PC-3 (cell line): ENCODE data around the gene NXF3. TPM values are rescaled to one million over a fixed set of nuclear protein-coding genes. Genes with fewer than 3 reads are reported as not detected.
"Not testable (repeated sequence)": the region's sequence is repeated elsewhere in the genome, so short reads cannot be mapped to it uniquely, and the experiment has no call there.

ENCODE experiments used
- ATAC-seq: fragments of 200-7000 bp; cut with Tn5 transposase; 2 replicates; pipeline ENCODE4 v1.9.1; 2020; ENCODE audit warnings: mild to moderate bottlenecking, moderate library complexity
- BruUV-seq: library from RNA; stranded (reverse); fragments of 400-500 nt; replicated peaks from 2 replicates; lab custom pipeline; 2021; lab: Mats Ljungman, UMichigan
- CTCF ChIA-PET: fragments of 300-600 bp; sonication (Branson Sonifier 250); formaldehyde crosslinking; loops from one replicate; lab custom pipeline; 2022; ENCODE audit warnings: antibody characterized with exemption; lab: Charles Lee
- POLR2A ChIA-PET: fragments of 300-600 bp; sonication (Branson Sonifier 250); formaldehyde crosslinking; loops from one replicate; lab custom pipeline; 2022; ENCODE audit warnings: antibody characterized with exemption; ENCODE audit not compliant: unreplicated experiment; lab: Charles Lee
- DNase-seq: peaks from one replicate; pipeline ENCODE4 v3.0.0-alpha.2; 2015
- H2AFZ ChIP-seq: fragments of 300-600 bp; sonication (generic); 2 replicates; pipeline ENCODE4 v1.6.0; 2016; ENCODE audit warnings: antibody characterized with exemption, low read length
- H3F3A ChIP-seq: fragments of 300-600 bp; sonication (generic); one replicate; pipeline ENCODE4 v1.6.0; 2017; ENCODE audit warnings: antibody characterized with exemption, low read length, control low read depth, mild to moderate bottlenecking; ENCODE audit not compliant: unreplicated experiment
- H3K27ac ChIP-seq: fragments of 300-600 bp; sonication (generic); 2 replicates; pipeline ENCODE4 v1.5.1; 2016; ENCODE audit warnings: mild to moderate bottlenecking, low read length
- H3K27me3 ChIP-seq: fragments of 300-600 bp; sonication (generic); 2 replicates; pipeline ENCODE4 v1.6.1; 2016; ENCODE audit warnings: low read length, mixed read lengths
- H3K36me3 ChIP-seq: fragments of 300-600 bp; sonication (generic); 2 replicates; pipeline ENCODE4 v1.6.1; 2016; ENCODE audit warnings: low read depth, mixed run types, low read length, mixed read lengths
- H3K4me1 ChIP-seq: fragments of 300-600 bp; sonication (generic); 2 replicates; pipeline ENCODE4 v1.5.1; 2016; ENCODE audit warnings: low read length; ENCODE audit not compliant: insufficient read depth
- H3K4me2 ChIP-seq: fragments of 300-600 bp; sonication (generic); 2 replicates; pipeline ENCODE4 v1.6.0; 2016; ENCODE audit warnings: low read length
- H3K4me3 ChIP-seq: fragments of 300-600 bp; sonication (generic); 2 replicates; pipeline ENCODE4 v1.5.1; 2016; ENCODE audit warnings: mild to moderate bottlenecking, low read length, mixed read lengths
- H3K79me2 ChIP-seq: fragments of 300-600 bp; sonication (generic); 2 replicates; pipeline ENCODE4 v1.6.1; 2017; ENCODE audit warnings: low read length, mixed read lengths
- H3K9ac ChIP-seq: fragments of 300-600 bp; sonication (generic); 2 replicates; pipeline ENCODE4 v1.6.0; 2016; ENCODE audit warnings: mild to moderate bottlenecking, low read length
- H3K9me2 ChIP-seq: fragments of 300-600 bp; sonication (generic); replicated peaks from 2 replicates; pipeline ENCODE4 v1.6.1; 2016; ENCODE audit warnings: mixed run types, low read length, mixed read lengths
- H3K9me3 ChIP-seq: fragments of 300-600 bp; sonication (generic); 2 replicates; pipeline ENCODE4 v1.6.1; 2016; ENCODE audit warnings: low read length, mixed read lengths
- H4K20me1 ChIP-seq: fragments of 300-600 bp; sonication (generic); 2 replicates; pipeline ENCODE4 v1.6.1; 2016; ENCODE audit warnings: low read length, mixed read lengths
- EZH2 ChIP-seq: fragments of 300-600 bp; sonication (generic); IDR thresholded peaks from one replicate; pipeline ENCODE4 v1.6.1; 2017; ENCODE audit warnings: antibody characterized with exemption, mild to moderate bottlenecking, low read length; ENCODE audit not compliant: unreplicated experiment
- EZH2phosphoT487 ChIP-seq: fragments of 300-600 bp; sonication (generic); IDR thresholded peaks from 2 replicates; pipeline ENCODE4 v1.6.1; 2018; ENCODE audit warnings: mild to moderate bottlenecking, antibody characterized with exemption, low read length, borderline replicate concordance
- intact Hi-C: fragments of 100-400 bp; cut with micrococcal nuclease; formaldehyde crosslinking; loops from 2 replicates; pipeline ENCODE4 v1.9.0; 2023
- total RNA-seq: library from RNA; depleted of rRNA; stranded (reverse); fragments of >200 nt; gene quantifications from 2 replicates; pipeline ENCODE4 v1.2.3, GENCODE V29; 2014
- TF ChIP-seq, protein P1 (sequence below): fragments of 300-600 bp; sonication (generic); conservative IDR thresholded peaks from 2 replicates; pipeline ENCODE4 v1.5.1; 2017; ENCODE audit warnings: antibody characterized with exemption, low read depth, mild to moderate bottlenecking, low read length

NXF3 gene
- total RNA-seq, 1 experiment from 2014 or later = 0.15 TPM

DNA sequence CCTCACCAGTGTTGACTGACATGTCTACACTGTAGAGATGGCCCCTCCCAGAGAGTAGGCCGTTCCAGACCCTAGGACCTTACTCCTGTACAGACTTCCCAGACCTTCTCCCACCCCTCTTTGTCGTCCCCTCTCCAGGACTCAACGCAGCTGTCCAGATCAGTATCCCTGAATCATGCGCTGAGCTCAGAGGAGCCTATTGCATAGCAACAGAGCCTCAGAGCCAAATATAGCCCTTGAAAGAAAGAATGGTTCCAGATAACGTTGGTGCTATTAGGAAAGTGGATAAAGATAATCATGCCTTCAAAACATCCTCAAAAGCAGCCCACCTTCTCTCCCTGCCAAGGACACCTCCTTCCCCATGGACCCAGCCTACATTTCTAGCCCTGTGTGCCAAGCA lies 27.8 kb upstream of the NXF3 start:
- no peak overlapping the region for H3K4me2 ChIP-seq
- intact Hi-C loops = no loop called here
- H3K27ac ChIP-seq = no peak overlapping the region
- no peak overlapping the region for H3K4me3 ChIP-seq
- H3K36me3 ChIP-seq = no peaks in the 10 kb centered on the region
- DNase-seq (no peak), ATAC-seq (no peak)
- no peaks in the 10 kb centered on the region for H4K20me1 ChIP-seq
- ChIA-PET POLR2A (no interaction called here), CTCF (no interaction called here)
- no peaks in the 10 kb centered on the region for H3K9me2 ChIP-seq
- H3K9ac ChIP-seq = no peak overlapping the region
- TF ChIP-seq EZH2phosphoT487 (no peak), EZH2 (no peak)
- TF ChIP-seq, protein P1, sequence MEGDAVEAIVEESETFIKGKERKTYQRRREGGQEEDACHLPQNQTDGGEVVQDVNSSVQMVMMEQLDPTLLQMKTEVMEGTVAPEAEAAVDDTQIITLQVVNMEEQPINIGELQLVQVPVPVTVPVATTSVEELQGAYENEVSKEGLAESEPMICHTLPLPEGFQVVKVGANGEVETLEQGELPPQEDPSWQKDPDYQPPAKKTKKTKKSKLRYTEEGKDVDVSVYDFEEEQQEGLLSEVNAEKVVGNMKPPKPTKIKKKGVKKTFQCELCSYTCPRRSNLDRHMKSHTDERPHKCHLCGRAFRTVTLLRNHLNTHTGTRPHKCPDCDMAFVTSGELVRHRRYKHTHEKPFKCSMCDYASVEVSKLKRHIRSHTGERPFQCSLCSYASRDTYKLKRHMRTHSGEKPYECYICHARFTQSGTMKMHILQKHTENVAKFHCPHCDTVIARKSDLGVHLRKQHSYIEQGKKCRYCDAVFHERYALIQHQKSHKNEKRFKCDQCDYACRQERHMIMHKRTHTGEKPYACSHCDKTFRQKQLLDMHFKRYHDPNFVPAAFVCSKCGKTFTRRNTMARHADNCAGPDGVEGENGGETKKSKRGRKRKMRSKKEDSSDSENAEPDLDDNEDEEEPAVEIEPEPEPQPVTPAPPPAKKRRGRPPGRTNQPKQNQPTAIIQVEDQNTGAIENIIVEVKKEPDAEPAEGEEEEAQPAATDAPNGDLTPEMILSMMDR = no peak
- no peaks in the 10 kb centered on the region for H3F3A ChIP-seq
- no peaks in the 10 kb centered on the region for H3K9me3 ChIP-seq
- no peak overlapping the region for H2AFZ ChIP-seq
- no peaks in the 10 kb centered on the region for H3K79me2 ChIP-seq
- BruUV-seq = no TSS peak
- H3K4me1 ChIP-seq = no peaks in the 10 kb centered on the region
- no peaks in the 10 kb centered on the region for H3K27me3 ChIP-seq

DNA sequence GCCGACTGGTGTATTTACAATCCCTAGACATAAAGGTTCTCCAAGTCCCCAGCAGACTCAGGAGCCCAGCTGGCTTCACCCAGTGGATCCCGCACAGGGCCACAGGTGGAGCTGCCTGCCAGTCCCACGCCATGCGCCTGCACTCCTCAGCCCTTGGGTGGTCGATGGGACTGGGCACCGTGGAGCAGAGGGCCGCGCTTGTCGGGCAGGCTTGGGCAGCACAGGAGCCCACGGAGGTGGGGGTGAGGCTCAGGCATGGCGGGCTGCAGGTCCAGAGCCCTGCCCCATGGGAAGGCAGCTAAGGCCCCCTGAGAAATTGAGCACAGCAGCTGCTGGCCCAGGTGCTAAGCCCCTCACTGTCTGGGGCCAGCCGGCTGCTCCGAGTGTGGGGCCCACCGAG lies 24.0 kb upstream of the NXF3 start:
- ATAC-seq, H3K4me1 ChIP-seq, CTCF ChIA-PET, H3K9me2 ChIP-seq, H3K9me3 ChIP-seq, H3K79me2 ChIP-seq, POLR2A ChIA-PET, H3K27me3 ChIP-seq, H3K9ac ChIP-seq, intact Hi-C loops, H3F3A ChIP-seq, H4K20me1 ChIP-seq, H2AFZ ChIP-seq, H3K27ac ChIP-seq, DNase-seq, H3K4me2 ChIP-seq, H3K4me3 ChIP-seq, H3K36me3 ChIP-seq, BruUV-seq: not testable (repeated sequence)

DNA sequence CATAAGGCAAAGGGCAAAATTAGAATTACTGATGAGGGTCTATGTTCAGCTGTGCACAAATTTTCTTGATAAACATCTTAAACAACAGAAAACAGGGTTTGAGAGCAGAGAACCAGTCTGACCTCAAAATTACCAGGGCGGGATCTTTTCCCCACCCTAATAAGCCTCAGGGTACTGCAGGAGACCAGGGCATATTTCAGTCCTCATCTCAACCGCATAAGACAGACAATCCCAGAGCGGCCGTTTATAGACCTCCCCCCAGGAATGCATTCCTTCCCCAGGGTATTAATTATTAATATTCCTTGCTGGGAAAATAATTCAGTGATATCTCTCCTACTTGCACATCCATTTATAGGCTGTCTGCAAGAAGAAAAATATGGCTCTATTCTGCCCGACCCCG lies 16.6 kb upstream of the NXF3 start:
- H3K9me2 ChIP-seq, BruUV-seq, H3K36me3 ChIP-seq, H3K9ac ChIP-seq, intact Hi-C loops, CTCF ChIA-PET, H3K27me3 ChIP-seq, H3K4me2 ChIP-seq, H3F3A ChIP-seq, H3K79me2 ChIP-seq, POLR2A ChIA-PET, H4K20me1 ChIP-seq, H3K4me3 ChIP-seq, DNase-seq, H3K4me1 ChIP-seq, H3K9me3 ChIP-seq, ATAC-seq, H2AFZ ChIP-seq, H3K27ac ChIP-seq: not testable (repeated sequence)

DNA sequence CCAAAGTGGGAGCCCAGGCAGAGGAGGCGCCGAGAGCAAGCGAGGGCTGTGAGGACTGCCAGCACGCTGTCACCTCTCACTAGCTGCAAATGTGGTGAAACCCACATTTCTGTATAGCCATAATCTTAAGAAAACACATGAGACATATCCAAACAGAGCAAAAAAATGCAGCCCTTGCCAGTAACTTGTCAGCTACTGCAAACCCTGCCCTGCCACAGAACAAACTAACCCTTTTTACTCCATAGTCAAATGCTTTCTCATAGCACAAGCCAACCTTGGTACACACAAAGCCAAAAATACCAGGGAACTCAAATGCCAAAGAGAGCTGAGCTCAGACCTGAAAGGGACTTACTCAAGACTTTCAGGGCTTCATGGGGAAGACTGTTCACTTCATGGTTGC lies 14.9 kb upstream of the NXF3 start:
- BruUV-seq = no TSS peak

DNA sequence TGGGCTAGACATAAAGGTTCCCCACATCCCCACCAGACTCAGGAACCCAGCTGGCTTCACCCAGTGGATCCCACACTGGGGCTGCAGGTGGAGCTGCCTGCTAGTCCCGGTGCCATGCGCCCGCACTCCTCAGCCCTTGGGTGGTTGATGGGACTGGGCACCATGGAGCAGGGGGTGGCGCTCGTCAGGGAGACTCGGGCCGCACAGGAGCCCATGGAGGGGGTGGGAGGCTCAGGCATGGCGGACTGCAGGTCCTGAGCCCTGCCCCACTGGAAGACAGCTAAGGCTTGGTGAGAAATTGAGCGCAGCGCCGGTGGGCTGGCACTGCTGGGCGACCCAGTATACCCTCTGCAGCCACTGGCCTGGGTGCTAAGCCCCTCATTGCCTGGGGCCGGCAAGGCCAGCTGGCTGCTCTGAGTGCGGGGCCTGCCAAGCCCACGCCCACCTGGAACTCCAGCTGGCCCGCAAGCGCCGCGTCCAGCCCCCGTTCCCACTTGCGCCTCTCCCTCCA lies 14.3 kb upstream of the NXF3 start:
- H3K27ac ChIP-seq, BruUV-seq, H3K4me2 ChIP-seq, ATAC-seq, H3F3A ChIP-seq, DNase-seq, H3K4me3 ChIP-seq, intact Hi-C loops, CTCF ChIA-PET, POLR2A ChIA-PET, H3K79me2 ChIP-seq, H2AFZ ChIP-seq, H4K20me1 ChIP-seq, H3K27me3 ChIP-seq, H3K9me2 ChIP-seq, H3K9me3 ChIP-seq, H3K9ac ChIP-seq, H3K4me1 ChIP-seq, H3K36me3 ChIP-seq: not testable (repeated sequence)

More for the DNA sequence above, 14.9 kb upstream of the NXF3 start:
- TF ChIP-seq, protein P1 = no peak
- TF ChIP-seq EZH2phosphoT487 (no peak), EZH2 (no peak)
- H3K9ac ChIP-seq = no peak overlapping the region
- CTCF ChIA-PET = no interaction called here
- ATAC-seq (no peak), DNase-seq (no peak)
- no peaks in the 10 kb centered on the region for H3F3A ChIP-seq
- POLR2A ChIA-PET = no interaction called here
- H2AFZ ChIP-seq = no peak overlapping the region
- no peaks in the 10 kb centered on the region for H3K9me3 ChIP-seq
- intact Hi-C loops = no loop called here
- no peaks in the 10 kb centered on the region for H3K79me2 ChIP-seq
- no peaks in the 10 kb centered on the region for H3K27me3 ChIP-seq
- H3K4me1 ChIP-seq = no peaks in the 10 kb centered on the region
- H3K36me3 ChIP-seq = no peaks in the 10 kb centered on the region
- no peaks in the 10 kb centered on the region for H3K9me2 ChIP-seq
- H4K20me1 ChIP-seq = no peaks in the 10 kb centered on the region
- no peak overlapping the region for H3K4me3 ChIP-seq
- no peak overlapping the region for H3K27ac ChIP-seq
- H3K4me2 ChIP-seq = no peak overlapping the region
